CD4-positive, alpha-beta T cell treated with Interleukin-6 for 4 hours (primary cell): ENCODE measurements around the gene PFDN6.
A peak's percentile ranks its signal among the peaks of the same experiment; 100 is the strongest.
"Not testable (repeated sequence)": the region's sequence is repeated elsewhere in the genome, so short reads cannot be mapped to it uniquely, and the experiment has no call there.

ENCODE experiments used
- DNase-seq: peaks from one replicate; pipeline ENCODE4 v3.0.0-alpha.2; 2020; ENCODE audit warnings: mixed read lengths

Gene PFDN6

GRCh38 chr6:33273924-33274902 is 15.2 kb upstream of the PFDN6 start:
- no peak for DNase-seq

GRCh38 chr6:33275795-33276580 is 13.4 kb upstream of the PFDN6 start:
- not testable (repeated sequence) for DNase-seq

DNA sequence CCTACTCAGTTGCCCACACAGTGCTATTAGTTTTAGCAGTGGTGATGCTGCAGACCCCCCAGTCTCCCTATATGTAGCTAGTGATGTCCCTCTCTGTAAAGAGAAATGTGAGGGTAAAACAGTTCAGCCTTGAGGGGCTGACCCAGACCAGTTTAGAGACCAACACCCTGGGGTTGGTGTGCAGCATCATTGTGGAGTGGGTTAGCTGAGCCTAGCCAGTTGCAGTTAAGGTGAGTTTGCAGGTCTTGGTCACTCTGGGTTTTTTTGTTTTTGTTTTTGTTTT is 12.9 kb upstream of the PFDN6 start:
- no peak for DNase-seq

- DNase-seq = peak; percentile 84
Measured at GRCh38 chr6:33276864-33277662, 12.3 kb upstream of the PFDN6 start, which contains the start of gene B3GALT4. B3GALT4 (plus strand) TSS chr6:33277123; CDS start chr6:33277420, 297 bp downstream.

- DNase-seq = peak; percentile 37
Measured at GRCh38 chr6:33277663-33278391, 11.6 kb upstream of the PFDN6 start.

DNA sequence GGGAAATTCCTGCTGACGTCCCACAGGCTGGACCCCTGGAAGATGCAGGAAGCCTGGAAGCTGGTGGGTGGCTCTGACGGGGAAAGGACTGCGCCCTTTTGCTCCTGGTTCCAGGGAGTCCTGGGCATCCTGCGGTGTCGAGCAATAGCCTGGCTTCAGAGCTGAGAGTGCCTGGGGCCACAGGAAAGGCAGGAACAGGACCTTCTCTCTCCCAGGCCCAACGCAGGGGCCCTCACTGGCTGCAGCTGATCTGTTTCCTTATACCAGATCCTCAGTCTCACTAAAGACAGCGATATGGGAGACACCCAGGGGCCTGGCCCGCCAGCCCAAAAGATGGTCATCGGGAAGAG is 11.0 kb upstream of the PFDN6 start:
- DNase-seq = no peak

- no peak for DNase-seq
Measured at GRCh38 chr6:33278810-33279209, 10.6 kb upstream of the PFDN6 start.

- DNase-seq = no peak
Measured at GRCh38 chr6:33279257-33279695, 10.1 kb upstream of the PFDN6 start.

DNA sequence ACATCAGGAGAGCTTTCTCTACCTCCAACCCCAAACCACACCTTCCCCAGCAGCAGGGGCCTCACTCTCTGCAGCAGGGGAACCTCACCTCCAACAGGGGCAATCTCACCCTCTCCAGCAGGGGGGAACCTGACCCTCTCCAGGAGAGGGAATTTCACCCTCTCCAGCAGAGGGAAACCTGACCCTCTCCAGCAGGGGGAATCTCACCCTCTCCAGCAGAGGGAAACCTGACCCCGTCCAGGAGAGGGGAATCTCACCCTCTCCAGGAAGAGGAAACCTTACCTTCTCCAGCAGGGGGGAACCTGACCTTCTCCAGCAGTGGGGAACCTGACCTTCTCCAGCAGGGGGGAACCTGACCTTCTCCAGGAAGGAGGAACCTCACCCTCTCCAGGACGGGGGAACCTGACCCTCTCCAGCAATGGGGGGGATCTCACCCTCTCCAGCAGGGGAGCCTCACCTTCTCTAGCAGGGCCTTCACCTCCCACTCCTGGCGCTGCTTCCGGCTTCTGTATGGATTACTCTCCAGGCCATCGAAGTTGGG is 9.4 kb upstream of the PFDN6 start:
- DNase-seq = no peak

DNA sequence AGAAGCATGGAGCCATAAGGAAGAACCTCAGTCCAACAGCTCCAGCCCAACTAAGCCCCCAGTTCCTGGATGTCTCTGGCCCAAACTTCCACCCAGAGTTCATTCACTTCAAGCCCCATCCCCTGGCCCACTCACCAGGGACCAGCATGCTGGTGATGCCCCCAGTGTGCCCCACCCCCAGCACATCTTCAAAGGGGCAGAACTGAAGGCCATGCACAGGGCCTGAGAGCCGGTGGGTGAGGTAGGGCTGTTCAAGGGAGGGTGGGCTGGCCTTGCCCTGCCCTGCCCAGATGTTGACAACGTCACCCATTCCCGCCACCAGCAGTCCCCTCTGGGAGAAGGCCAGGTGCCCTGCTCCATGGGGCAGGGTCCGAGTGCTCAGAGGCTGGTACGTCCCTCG is 8.9 kb upstream of the PFDN6 start:
- DNase-seq = no peak

DNA sequence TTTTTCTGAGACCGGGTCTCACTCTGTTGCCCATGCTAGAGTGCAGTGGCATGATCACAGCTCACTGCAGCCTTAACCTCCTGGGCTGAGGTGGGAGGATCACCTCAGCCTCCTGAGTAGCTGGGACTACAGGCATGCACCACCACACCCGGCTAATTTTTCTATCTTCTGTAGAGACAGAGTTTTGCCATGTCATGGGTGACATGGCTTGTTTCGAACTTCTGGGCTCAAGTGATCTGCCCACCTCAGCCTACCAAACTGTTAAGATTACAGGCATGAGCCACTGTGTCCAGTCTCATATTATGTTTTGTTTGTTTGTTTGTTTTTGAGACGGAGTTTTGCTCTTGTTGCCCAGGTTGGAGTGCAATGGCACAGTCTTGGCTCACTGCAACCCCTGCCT is 4.2 kb upstream of the PFDN6 start:
- not testable (repeated sequence) for DNase-seq

DNA sequence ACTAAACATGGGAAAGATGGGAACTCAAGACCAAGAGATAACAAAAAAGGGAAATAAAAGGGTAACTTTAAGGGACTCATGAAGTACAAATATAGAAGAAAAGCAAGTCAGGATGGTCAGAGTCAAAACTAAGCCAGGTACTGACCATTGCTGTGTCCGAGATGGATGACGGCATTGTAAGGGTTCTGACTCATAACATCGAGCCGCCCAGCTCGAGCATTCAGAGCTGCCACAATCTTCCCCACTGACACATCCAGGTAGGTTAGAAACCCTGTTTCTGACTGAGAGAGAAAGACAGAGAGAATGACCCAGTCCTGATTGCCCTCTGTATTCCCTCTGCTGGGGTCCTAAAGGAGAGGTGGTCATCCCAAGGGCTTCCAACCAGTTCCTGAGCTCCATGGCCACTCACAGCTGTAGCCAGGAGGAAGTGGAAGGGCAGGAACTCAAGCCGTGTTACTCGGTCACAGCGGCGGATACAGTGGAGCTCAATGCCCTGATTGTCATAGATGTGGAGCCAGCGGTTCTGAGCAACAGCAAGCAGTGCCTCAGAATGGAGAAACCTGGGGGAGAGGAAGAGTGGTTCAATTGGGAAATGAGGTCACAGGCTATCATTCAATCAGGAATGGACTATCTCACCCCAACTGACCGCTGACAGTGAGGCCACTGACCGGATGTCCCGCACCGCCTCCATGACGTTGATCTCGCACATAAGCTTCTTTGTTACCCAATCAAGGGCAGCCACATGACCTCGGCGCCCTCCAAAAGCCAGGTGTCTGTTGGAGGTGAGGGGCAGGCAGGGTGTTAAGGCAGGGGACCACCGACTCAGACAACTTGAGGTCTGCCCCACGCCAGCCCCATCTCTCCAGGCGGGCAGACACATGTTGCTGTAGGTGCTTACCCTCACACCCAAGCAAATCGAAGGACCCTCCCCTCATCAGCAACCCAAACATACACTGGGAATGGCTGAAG is 2.2 kb upstream of the PFDN6 start:
- DNase-seq = no peak

GRCh38 chr6:33288141-33288920 is 1.1 kb upstream of the PFDN6 start:
- no peak for DNase-seq

- no peak for DNase-seq
Measured at GRCh38 chr6:33289784-33290315, 449 bp downstream of the PFDN6 start.

DNA sequence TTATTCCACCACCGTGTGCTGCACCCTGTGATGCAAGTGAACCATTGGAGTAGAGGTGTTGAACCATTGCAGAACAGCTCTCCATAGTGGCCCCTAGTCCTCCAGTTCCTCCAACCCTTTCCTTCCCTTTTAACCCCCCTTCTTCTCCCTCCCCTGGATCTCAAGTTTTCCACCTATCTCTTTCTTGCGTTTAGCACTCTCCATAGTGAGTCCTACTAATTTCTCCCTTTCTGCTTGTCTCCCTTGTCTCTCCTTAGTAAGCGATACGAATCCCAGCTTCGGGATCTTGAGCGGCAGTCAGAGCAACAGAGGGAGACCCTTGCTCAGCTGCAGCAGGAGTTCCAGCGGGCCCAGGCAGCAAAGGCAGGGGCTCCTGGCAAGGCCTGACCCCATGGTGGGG is 1.1 kb downstream of the PFDN6 start:
- no peak for DNase-seq

DNA sequence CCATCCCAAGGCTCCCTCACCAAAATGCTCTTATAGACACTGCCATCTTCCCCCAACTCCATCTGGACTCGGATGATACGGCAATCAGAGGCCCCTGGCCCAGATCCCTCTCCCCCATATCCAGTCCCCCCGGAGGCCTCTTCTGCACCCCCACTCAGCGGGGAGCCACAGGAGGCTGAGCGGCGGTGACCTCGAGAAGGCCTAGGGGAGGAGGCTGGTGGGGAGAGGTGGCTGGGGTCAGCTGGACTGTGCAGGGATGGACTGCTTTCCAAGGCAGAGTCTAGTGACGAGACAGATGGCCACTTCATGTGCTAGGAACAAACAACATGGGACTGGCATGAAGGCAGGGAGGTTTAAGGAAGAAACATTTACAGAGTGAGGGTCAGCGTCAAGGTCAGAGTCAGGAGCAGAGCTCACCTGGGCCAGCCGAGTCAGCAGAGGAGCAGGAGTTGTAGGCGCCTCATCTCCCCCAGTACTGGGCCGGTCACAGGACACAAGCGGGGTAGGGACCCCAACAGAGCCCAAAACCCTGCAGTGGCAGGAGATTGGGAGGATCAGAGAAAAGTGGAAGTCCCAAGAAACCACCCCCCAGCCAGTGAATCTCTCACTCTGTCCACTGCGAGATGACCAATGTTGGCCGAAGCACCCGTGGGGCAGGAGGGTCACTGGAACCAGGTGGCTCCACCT is 3.7 kb downstream of the PFDN6 start:
- no peak for DNase-seq

DNA sequence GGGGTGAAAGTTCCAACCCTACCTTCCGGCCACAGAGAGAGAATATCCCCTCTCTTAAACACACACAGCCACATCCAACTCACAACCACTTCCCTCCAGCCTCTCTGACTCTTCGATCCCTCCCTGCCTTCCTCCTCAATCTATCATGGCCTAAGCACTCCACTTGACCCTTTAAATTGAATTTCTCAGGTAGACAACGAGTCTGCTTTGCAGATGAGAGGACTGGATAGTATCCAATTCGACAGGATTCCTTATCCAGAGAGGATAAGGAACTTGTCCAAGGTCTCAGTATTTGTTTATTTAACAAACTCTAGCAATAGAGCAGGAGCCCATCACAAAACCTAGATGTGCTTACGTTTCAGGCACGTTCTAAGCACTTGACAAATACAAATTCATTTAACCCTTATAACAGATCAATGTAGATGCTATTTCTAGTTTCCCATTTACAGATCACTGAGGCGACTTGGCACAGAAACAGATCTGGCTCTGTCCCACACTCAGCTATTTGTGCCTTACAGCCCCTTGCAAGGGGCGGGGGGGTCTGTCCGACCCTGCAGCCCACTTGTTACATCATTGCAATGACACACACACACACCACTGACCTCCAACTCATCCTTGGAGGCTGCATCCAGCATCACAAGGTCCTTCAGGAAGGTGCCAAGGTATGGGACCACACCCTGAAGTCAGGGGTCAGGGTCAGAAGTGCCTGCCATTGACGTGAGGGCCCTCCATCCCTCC is 4.9 kb downstream of the PFDN6 start:
- DNase-seq = no peak

- DNase-seq = no peak
Measured at GRCh38 chr6:33295621-33296369, 6.4 kb downstream of the PFDN6 start.
